VCaP (cell line): ENCODE measurements around the gene NOTO.

Experiments
- H3K27ac ChIP-seq: fragments of 450-650 bp; 2 replicates; pipeline ENCODE4 v1.5.1; 2017
- TF ChIP-seq, protein P1 (sequence below): fragments of 450-650 bp; conservative IDR thresholded peaks from 2 replicates; pipeline ENCODE4 v1.5.1; 2017; ENCODE audit warnings: mild to moderate bottlenecking, moderate library complexity

NOTO gene

DNA sequence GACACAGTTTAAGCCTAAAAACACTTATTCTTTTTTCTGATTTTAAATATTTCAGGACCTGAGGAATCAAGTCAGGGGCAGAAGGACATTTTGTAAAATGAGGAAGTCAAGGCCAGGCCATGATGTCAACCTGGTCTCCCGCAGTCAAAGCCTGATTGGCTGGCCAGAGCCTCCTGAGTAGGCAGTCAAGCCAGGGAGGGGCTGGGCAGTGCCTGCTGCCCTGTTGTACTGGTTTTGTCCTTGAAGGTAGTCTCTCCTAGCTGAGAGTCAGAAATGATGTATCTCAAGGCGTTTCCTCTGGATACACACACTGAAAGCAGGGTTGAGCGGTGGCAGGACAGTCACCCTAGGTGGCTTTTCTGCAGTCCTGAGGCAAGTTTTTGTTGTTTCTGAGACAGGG is 51.5 kb downstream of the NOTO start:
- peak overlapping the region; percentile 67 for H3K27ac ChIP-seq
- TF ChIP-seq, protein P1, sequence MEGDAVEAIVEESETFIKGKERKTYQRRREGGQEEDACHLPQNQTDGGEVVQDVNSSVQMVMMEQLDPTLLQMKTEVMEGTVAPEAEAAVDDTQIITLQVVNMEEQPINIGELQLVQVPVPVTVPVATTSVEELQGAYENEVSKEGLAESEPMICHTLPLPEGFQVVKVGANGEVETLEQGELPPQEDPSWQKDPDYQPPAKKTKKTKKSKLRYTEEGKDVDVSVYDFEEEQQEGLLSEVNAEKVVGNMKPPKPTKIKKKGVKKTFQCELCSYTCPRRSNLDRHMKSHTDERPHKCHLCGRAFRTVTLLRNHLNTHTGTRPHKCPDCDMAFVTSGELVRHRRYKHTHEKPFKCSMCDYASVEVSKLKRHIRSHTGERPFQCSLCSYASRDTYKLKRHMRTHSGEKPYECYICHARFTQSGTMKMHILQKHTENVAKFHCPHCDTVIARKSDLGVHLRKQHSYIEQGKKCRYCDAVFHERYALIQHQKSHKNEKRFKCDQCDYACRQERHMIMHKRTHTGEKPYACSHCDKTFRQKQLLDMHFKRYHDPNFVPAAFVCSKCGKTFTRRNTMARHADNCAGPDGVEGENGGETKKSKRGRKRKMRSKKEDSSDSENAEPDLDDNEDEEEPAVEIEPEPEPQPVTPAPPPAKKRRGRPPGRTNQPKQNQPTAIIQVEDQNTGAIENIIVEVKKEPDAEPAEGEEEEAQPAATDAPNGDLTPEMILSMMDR, result no peak

DNA sequence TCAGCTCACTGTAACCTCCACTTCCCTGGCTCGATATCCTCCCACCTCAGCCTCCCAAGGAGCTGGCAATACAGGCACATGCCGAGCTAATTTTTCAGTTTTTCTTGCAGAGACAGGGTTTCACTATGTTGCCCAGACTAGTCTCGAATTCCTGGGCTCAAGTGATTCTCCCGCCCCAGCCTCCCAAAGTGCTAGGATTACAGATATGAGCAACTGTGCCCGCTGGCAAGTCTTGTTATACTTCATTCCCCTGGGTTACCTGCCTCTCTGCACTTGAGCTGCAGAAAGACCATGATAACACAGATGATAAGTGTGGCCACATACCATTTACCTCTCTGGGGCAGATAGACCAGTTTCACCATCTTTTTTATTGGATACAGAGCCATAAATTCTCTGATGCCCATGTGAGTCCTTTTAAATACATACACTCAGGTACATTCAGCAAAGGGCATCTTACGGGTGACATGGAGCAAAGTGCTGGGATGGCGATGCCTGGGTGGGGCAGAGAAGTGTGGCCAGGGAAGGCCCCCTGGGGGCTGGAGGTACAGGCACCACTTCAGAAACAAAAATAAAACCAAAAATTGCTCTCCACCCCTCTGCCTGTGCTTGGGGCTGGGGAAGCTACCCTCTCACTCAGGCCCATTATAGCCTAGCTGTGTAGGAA is 52.1 kb downstream of the NOTO start:
- H3K27ac ChIP-seq, result peak overlapping the region; percentile 67
- TF ChIP-seq, protein P1, result no peak

DNA sequence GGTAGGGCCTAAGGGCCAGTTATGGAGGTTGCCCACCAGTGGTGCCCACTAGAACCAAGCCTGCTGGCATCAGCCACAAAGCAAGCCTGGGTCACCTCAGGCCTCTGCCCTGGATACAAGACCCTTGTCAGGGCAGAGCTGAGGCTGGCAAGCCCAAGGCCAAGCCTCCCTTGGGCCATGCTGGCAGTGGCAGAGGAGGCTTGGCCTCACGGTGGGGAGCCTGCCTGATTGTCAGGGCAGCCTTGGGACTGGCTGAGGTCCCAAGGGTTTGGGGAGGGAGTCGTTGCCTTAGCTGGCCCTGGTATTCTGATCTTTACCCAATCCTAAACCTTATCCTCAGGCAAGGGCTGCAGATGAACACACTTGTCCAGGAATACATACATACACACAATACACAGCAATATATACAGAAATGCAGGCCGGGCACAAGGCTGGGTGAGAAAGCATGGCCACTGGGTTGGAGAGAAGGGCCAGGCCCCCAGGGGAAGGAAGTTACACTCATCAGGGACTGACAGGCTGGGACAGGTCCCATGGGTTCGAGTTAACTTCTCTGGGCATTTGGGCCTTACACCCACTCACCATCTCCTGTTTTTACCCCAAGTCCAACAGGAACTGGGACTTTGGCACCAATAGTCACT is 52.8 kb downstream of the NOTO start:
- TF ChIP-seq, protein P1, result no peak
- H3K27ac ChIP-seq, result peak overlapping the region; percentile 67

DNA sequence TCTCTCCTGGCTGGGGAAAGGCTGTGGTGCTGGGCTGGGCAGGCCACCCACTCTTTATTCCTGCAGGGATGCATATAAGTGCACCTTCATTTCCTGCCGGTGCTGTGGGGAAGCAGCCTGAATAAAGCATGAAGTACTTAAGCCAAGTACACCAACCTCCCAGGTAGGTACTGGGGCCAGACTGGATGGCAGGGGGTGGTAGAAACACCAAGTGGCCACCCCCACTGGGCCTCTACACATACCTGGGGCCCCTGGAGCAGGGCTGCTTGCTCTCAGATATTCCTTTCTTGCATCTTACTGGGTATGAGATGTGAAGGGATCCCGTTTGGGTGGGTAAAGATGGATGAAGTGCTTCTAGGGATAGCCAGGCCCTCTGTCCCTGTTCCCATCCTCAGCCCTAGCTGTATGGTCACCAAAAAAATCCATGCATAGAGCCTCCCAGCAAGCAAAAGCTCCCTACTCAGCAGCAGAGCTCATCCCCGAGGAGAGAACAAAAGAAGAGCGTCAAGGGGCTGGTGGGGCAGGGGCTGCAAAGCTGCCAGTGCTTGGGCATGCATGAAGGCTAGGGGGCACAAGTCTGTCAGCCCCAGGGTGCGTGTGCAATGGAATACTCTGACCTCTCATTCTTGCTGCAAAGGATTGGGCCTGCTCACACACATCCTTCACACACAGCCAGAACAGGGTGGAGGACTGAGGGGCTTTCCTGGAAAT is 53.7 kb downstream of the NOTO start:
- TF ChIP-seq, protein P1, result no peak
- H3K27ac ChIP-seq, result peak overlapping the region; percentile 67

DNA sequence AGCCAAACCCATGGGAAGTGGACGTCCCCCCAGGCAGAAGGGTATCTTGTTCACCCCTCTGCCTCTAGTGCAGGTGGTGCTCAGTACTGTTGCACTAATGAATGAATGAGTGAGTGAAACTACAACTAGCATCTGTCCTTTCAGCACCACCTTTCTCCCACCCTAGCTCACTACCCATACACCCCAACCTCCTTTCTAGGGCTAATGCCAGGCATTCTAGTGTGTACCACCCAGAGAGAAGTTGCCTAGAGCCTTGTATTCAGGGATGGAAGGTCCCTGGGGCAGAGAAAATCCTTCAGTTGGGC is 54.2 kb downstream of the NOTO start:
- TF ChIP-seq, protein P1, result no peak
- H3K27ac ChIP-seq, result no peak overlapping the region

DNA sequence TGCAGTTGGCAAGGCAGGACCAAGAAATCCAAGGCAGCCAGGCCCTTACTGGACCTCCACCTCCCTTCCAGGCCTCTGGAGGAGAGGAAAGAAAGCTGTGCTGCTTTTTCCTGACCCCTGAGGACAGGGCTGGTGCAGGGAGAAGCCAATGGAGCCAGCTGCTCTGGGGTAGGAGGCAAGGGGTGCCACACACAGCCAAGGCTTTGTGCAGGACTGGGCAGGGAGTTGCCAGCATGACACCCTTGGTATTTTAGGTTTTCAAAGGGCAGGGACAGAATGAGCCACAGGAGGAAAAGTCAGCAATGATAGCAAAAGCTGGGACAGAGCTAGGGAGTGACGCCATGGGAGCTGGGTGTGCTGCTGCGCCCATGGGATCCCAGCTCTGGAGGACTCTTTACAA is 54.6 kb downstream of the NOTO start:
- TF ChIP-seq, protein P1, result no peak
- H3K27ac ChIP-seq, result no peak overlapping the region

DNA sequence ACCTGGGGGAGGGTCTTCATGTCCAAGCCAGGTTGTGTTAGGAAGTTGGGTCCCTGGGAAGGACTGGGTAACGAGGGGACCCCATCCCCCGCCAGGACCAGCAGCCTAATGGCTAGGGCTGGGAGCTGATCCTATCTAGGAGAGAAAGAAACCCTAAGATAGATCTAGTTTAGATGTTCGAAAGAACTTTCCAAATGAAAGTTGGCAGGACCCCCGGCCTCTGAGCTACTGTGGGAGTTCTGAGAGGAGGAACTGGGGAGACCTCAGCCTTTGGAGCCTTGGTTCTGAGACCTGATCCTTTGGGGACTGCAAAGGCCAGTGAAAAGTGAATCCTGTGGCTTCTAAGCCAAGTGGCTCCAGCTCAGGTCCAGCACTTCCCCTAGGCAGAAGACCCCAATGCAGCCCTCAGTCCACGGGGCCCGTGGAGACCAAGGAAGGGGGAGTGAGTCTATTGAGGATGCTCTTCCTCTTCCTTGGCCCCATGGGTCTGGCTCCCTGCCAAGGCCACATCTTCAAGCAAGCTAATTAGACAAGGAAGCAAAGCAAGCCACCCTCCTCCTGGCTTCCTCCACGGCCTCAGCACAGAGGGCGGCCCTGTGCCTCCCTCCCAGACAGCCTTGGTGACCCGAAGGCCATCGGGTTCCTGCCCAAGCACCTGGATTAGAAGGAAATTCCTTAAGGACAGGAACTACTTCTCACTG is 55.2 kb downstream of the NOTO start:
- H3K27ac ChIP-seq, result no peak overlapping the region
- TF ChIP-seq, protein P1, result no peak
